HG02973 (cell line): Measurements from ENCODE around the gene AVPR1A.

Source experiments
- ATAC-seq: cut with Tn5 transposase; IDR thresholded peaks from one replicate; pipeline ENCODE4 v1.9.1; 2021; ENCODE audit warnings: moderate library complexity; ENCODE audit not compliant: unreplicated experiment

AVPR1A gene

GRCh38 chr12:63095369-63095980, 55.5 kb downstream of the AVPR1A start:
- ATAC-seq: no peak

- no peak for ATAC-seq
These were observed 57.3 kb downstream of the AVPR1A start for GRCh38 chr12:63093711-63094110.

- no peak for ATAC-seq
These were observed 57.9 kb downstream of the AVPR1A start for GRCh38 chr12:63093084-63093483.
